ENCODE results near the gene APRT.

The APRT gene

DNA sequence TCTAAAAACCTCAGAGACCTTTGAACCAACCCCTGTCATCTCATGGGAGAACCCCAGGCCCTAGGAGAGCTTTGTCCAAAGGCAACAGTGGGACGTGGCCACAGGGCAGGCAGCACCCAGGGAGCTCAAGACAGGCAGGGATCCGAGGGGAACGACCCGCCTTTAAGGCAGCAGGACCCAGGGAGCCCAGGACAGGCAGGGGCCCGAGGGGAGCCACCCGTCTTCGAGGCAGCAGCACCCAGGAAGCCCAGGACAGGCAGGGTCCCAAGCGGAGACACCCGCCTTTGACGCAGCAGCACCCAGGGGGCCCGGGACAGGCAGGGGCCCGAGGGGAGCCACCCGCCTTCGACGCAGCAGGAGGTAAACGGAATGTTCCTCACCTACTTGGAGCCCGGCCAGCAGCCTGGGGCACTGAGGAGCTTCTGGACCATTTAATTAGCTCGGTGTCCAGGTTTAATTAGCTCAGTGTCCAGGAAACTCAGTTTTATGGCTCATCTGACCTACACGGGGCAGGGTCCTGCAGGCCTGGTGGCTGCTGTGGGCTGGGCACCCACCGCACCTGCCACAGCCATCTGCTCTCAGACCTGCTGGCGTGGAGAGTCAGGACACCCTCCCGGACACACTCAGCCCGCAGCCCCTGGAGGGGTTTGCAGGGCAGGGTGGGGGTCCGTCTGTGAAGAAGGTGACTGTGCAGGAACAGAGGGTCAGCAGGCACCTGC, 51.1 kb downstream of the APRT start:
- in situ Hi-C loops (cut with HindIII; ENCODE audit: low sequenced_read_pairs) = no loop called here

GRCh38 chr16:88759976-88760350, 51.8 kb downstream of the APRT start:
- in situ Hi-C loops (cut with HindIII; ENCODE audit: low sequenced_read_pairs) = no loop called here
